C4-2B (cell line): Measurements from ENCODE around the gene CYSTM1.

Experiments used
- ZFX ChIP-seq: fragments of 450-650 bp; IDR thresholded peaks from 2 replicates; pipeline ENCODE4 v1.6.1; 2017
- TF ChIP-seq, protein P1 (sequence below): fragments of 450-650 bp; conservative IDR thresholded peaks from 2 replicates; pipeline ENCODE4 v1.5.1; 2017; ENCODE audit warnings: mild to moderate bottlenecking

DNA sequence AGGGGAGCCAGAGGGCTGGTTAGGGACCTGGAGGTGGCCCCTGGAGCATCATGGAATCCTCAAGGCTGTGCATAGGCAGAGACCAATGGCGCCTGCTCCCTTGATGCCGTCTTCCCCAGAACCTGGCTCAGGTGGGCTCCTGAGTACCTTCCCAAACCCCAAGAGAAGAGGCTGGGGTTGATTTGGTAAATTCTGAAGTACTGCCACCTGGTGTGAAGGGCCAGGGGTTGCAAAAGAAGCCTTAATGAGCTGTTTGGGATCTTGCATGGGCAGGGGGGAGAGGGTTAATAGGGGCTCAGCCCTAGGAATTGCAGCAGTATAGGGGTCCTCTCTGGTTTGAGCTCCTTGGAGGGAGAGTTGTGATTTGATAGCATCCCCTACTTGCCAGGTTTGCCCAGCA is 52.1 kb downstream of the CYSTM1 start:
- TF ChIP-seq, protein P1, sequence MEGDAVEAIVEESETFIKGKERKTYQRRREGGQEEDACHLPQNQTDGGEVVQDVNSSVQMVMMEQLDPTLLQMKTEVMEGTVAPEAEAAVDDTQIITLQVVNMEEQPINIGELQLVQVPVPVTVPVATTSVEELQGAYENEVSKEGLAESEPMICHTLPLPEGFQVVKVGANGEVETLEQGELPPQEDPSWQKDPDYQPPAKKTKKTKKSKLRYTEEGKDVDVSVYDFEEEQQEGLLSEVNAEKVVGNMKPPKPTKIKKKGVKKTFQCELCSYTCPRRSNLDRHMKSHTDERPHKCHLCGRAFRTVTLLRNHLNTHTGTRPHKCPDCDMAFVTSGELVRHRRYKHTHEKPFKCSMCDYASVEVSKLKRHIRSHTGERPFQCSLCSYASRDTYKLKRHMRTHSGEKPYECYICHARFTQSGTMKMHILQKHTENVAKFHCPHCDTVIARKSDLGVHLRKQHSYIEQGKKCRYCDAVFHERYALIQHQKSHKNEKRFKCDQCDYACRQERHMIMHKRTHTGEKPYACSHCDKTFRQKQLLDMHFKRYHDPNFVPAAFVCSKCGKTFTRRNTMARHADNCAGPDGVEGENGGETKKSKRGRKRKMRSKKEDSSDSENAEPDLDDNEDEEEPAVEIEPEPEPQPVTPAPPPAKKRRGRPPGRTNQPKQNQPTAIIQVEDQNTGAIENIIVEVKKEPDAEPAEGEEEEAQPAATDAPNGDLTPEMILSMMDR: no peak
- TF ChIP-seq ZFX: no peak
